DMS79 (cell line): ENCODE results near the gene WDR88.
"Not testable (repeated sequence)": the region's sequence is repeated elsewhere in the genome, so short reads cannot be mapped to it uniquely, and the experiment has no call there.

ENCODE experiments used
- DNase-seq: peaks from one replicate; lab custom pipeline; 2025; lab: John Stamatoyannopoulos, UW

Gene WDR88

GRCh38 chr19:33171222-33171795 is 39.4 kb downstream of the WDR88 start:
- DNase-seq: no peak

- DNase-seq: no peak
These were observed 40.0 kb downstream of the WDR88 start for GRCh38 chr19:33171916-33172359.

GRCh38 chr19:33174186-33174585 is 42.3 kb downstream of the WDR88 start:
- DNase-seq: no peak

- no peak for DNase-seq
These were observed 43.4 kb downstream of the WDR88 start for GRCh38 chr19:33175156-33175782.

- DNase-seq: no peak
These were observed 44.2 kb downstream of the WDR88 start for GRCh38 chr19:33175886-33176669.

GRCh38 chr19:33176670-33177416 is 44.9 kb downstream of the WDR88 start:
- peak; percentile 100 for DNase-seq

- DNase-seq: peak; percentile 31
These were observed 45.6 kb downstream of the WDR88 start for GRCh38 chr19:33177417-33177979.

GRCh38 chr19:33186431-33187182 is 54.7 kb downstream of the WDR88 start:
- no peak for DNase-seq

GRCh38 chr19:33187183-33187540 is 55.2 kb downstream of the WDR88 start:
- peak; percentile 43 for DNase-seq

GRCh38 chr19:33189453-33189852 is 57.5 kb downstream of the WDR88 start:
- no peak for DNase-seq

GRCh38 chr19:33191092-33191491 is 59.2 kb downstream of the WDR88 start:
- not testable (repeated sequence) for DNase-seq

- DNase-seq: no peak
These were observed 59.6 kb downstream of the WDR88 start for GRCh38 chr19:33191501-33191900.

GRCh38 chr19:33192010-33192409 is 60.1 kb downstream of the WDR88 start:
- no peak for DNase-seq

- DNase-seq: no peak
These were observed 61.5 kb downstream of the WDR88 start for GRCh38 chr19:33193269-33193864.

GRCh38 chr19:33193865-33194362 is 62.0 kb downstream of the WDR88 start, which contains the start of gene LRP3:
Gene LRP3, plus strand, starts transcription at chr19:33194330. Its CDS starts 456 bp downstream, at chr19:33194786.
- no peak for DNase-seq

- no peak for DNase-seq
These were observed 62.6 kb downstream of the WDR88 start for GRCh38 chr19:33194532-33194885.

GRCh38 chr19:33194886-33195644 is 63.2 kb downstream of the WDR88 start:
- DNase-seq: no peak

GRCh38 chr19:33195645-33196347 is 63.9 kb downstream of the WDR88 start:
- DNase-seq: no peak

- DNase-seq: no peak
These were observed 64.7 kb downstream of the WDR88 start for GRCh38 chr19:33196446-33197193.
